ENCODE measurements around the gene CTXN2.

The CTXN2 gene

DNA sequence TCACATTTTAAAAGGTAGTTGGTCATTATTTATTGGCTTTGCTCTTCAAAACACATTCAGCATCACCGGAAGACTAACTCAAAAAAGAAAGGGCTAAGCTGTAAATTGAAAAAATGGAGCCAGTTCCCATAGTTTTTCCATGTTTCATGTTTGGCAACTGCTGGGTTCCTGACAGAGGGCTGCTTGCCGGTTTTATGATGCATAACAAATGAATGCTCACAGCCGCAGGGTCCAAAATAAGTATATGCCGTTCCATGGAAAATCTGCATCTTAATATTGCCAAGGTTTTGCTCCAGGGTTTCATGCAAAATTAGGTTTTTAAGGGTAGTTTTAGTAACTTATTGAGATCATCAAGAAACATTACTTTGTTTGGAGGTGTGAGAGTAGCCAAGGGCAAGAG lies 30.4 kb downstream of the CTXN2 start:
- no peak for DNase-seq (ENCODE audit: low read depth in 2 of 3, low spot score in 2 of 3)

DNA sequence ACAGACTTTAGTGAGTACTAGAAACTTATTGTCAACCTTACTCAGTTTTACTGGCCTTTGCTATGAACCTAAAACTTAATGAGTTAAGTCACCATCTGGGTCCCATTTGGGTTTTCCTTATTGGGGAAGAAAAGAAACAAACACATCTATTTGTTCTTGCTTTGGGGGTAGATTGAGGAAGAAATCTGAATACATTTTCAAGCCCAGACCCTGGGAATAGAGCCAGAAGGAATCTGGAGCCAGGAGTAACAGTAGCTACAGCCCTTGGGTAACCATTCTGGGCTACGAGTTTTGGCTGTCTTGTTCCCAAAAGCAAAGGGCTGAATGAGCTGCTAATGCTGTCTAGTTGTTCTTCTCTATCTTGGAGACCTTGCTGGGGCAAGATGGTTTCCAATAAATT lies 31.2 kb downstream of the CTXN2 start:
- DNase-seq (ENCODE audit: low read depth in 2 of 3, low spot score in 2 of 3) = no peak

DNA sequence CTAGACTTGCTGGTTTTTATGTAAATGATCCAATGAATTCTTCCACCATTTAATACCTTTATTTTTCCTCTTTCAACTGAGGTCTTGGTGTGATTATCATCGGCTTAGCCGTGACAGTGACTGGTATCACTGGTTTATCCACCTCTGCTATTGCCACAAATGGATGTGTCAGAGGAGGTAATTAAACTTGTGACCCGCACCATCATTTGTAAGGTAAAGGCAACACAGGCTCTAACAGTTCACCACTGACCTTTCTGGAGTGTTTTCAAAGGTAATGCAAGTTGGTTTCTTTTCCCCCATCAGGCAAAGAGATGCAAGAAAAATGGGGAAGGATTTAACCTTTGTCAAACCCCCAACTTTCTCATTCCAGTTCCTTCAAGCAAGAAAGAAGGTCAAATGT lies 34.3 kb downstream of the CTXN2 start:
- DNase-seq (ENCODE audit: low read depth in 2 of 3, low spot score in 2 of 3) = no peak

DNA sequence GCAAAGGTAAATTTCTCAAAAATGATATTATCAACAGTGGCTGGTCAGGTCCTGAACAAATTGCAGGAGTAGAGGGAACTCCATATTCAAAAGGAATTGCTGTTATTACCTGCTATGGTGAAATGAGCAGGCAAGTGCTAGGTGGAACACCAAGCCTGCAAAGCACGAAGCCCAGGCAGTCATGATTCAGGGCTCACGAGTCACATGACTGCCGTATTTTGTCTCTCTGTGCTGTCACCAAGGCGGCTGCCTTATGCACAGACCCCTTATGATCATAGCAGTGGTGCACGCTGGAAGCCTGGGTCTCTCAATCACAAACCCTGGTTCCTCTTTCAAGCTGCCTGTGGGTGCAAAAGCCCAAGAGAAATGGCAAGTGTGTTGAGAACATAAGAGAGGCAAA lies 39.0 kb downstream of the CTXN2 start:
- no peak for DNase-seq (ENCODE audit: low read depth in 2 of 3, low spot score in 2 of 3)

GRCh38 chr15:48233246-48233645 lies 41.8 kb downstream of the CTXN2 start:
- DNase-seq (ENCODE audit: low read depth in 2 of 3, low spot score in 2 of 3) = no peak

- DNase-seq (ENCODE audit: low read depth in 2 of 3, low spot score in 2 of 3) = no peak
These were observed 47.9 kb downstream of the CTXN2 start for GRCh38 chr15:48239334-48239733.

- no peak for DNase-seq (ENCODE audit: low read depth in 2 of 3, low spot score in 2 of 3)
These were observed 50.5 kb downstream of the CTXN2 start for GRCh38 chr15:48242015-48242414.

DNA sequence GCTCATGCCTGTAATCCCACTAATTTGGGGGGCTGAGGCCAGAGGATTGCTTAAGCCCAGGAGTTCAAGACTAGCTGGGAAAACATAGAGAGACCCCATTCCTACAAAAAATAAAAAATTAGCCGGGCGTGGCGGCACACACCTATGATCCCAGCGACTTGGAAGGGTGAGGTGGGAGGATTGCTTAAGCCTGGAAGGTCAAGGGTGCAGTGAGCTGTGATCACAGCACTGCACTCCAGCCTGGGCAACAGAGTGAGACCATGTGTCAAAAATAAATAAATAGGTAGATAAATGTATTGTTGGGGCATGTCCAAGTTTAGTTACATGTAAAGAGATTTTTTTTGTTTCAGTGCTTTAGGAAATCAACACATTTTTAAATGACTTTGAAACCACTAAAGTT lies 51.1 kb downstream of the CTXN2 start:
- no peak for DNase-seq (ENCODE audit: low read depth in 2 of 3, low spot score in 2 of 3)

- DNase-seq (ENCODE audit: low read depth in 2 of 3, low spot score in 2 of 3) = no peak
These were observed 53.5 kb downstream of the CTXN2 start for GRCh38 chr15:48244921-48245320.

DNA sequence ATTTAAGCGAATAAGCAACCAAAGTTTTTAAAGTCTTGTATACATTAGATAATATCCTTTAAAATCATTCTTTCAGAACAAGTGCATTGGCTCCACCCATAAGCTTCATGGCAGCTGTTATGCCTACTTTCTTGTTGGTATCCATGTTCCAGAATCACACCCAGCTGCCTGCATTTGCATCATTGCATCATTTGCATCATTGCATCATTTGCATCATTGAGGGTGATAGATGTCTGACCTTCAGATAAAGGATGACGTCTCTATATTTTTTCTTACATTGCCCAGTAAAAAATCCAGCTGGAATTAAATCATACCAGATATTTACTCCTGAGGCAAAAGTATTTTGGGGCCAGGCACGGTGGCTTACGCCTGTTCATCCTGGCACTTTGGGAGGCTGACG lies 56.9 kb downstream of the CTXN2 start:
- no peak for DNase-seq (ENCODE audit: low read depth in 2 of 3, low spot score in 2 of 3)

DNA sequence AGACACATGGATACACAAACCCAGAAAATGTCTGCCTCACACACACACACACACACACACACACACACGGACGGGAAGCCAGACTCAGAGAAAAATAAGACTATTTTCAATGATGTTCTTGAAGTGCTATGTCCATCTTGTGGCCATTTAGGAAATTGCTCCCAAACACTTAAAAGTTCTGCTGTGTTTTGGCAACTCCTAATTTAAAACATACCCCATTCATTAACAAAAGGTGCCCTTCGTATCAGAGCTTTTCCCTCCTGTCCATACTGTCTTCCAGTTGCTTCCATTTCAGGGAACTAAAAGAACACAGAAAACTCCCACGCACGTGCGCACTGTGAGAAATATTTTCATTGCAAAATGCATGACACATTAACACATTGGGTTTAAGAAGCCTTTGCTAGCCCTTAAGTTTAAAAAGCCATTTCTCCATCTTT lies 59.2 kb downstream of the CTXN2 start:
- DNase-seq (ENCODE audit: low read depth in 2 of 3, low spot score in 2 of 3) = no peak

DNA sequence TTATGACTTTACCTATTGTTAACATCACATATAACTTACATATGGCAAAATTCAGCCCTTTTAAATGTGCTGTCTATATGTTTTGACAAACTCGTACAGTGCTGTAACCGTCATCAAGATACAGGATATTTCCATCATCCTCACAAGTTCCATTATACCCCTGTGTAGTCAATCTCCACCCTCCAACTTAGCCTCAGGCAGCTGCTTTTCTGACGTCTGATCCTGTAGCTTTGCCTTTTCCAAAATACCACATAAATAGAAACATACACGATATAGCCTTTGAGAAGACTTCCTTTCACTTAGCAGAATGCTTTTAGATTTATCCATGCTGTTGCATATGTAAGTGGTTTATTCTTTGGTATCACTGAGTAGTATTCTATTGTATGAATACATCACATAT lies 61.7 kb downstream of the CTXN2 start:
- DNase-seq (ENCODE audit: low read depth in 2 of 3, low spot score in 2 of 3) = no peak
